DND-41 (cell line): ENCODE measurements around the gene RPL41.

Source experiments
- CTCF ChIP-seq: IDR thresholded peaks from 2 replicates; pipeline ENCODE4 v1.5.1; 2012; ENCODE audit warnings: borderline replicate concordance, low read length, moderate library complexity, mild to moderate bottlenecking; ENCODE audit not compliant: poor library complexity, severe bottlenecking; ENCODE audit errors: extremely low read depth
- EZH2 ChIP-seq: IDR thresholded peaks from 3 replicates; pipeline ENCODE4 v1.6.1; 2012; ENCODE audit warnings: borderline replicate concordance, low read depth, mild to moderate bottlenecking, moderate library complexity, low read length, inconsistent platforms; ENCODE audit not compliant: severe bottlenecking

- TF ChIP-seq CTCF (no peak), EZH2 (no peak)
These were observed 43.2 kb downstream of the RPL41 start for GRCh38 chr12:56159482-56160192.
